Measurements from ENCODE around the gene GUCY2C.

DNA sequence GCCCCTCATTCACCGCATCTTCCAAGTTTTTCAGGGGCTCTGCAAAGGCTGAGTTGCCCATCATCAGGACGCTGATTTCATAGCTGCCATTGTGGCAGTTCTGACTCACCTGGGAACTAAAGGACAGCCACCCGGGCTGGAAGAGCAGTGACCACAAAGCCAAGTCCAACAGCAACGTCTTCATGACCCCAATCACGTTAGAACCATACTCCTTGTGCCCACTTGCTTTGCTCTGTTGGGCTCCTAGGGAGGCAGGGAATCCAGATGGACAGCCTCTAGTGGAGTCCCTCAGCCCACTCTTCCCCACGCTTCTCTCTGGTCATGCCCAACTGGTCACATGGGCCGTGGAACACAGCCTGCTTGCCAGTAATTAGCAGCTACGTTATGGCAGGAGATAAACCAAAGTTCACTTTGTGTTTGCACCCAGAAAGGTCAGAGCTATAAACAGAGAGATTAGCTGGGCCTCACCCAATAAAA, at the start of gene GUCY2C:
- TF ChIP-seq CTCF (conservative IDR thresholded peaks at IDR 0.05; ENCODE audit: low read depth, low read length): no peak
- no peak for TF ChIP-seq EZH2phosphoT487 (IDR thresholded peaks at IDR 0.05; ENCODE audit: borderline replicate concordance, low read length)
